GM19025 (cell line): ENCODE data around the gene IMMP2L.

ENCODE experiments used
- ATAC-seq: cut with Tn5 transposase; IDR thresholded peaks from one replicate; pipeline ENCODE4 v1.9.1; 2021; ENCODE audit warnings: mild to moderate bottlenecking, low read depth, moderate library complexity; ENCODE audit not compliant: unreplicated experiment

IMMP2L gene

DNA sequence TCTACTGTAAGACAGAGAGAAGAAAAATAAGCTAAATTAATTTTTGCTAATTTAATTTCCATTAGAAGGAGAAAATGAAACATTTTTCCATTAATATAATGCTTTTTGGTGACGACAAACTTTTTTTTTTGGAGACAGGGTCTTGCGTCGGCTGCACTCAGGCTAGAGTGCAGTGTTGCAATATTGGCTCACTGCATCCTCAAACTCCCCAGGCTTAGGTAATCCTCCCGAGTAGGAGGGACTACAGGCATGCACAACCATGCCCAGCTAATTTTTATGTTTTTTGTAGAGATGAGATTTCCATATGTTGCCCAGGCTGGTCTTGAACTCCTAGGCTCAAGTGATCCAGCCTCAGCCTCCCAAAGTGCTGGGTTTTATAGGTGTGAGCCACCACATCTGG lies 701.1 kb downstream of the IMMP2L start:
- no peak for ATAC-seq

GRCh38 chr7:110857106-110857505 lies 705.2 kb downstream of the IMMP2L start:
- ATAC-seq, result no peak

DNA sequence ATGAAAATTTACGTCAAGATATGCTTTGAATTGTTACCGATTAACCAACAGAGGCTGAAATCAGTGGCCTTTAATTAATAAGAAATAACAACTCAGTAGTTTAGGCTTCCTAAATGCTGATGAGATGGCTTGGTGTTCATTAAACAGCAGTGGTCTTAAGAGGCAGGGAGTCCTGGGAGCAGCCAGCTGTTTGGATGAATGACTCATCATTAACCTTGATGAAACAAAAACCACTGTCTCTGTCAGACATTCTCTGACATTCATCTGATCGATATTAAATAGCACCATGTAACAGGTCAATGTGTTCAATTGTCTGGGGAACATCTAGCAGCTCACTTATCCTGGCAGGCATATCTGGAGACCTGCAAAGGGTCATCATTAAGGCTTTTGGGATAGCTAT lies 705.6 kb downstream of the IMMP2L start:
- ATAC-seq, result no peak

DNA sequence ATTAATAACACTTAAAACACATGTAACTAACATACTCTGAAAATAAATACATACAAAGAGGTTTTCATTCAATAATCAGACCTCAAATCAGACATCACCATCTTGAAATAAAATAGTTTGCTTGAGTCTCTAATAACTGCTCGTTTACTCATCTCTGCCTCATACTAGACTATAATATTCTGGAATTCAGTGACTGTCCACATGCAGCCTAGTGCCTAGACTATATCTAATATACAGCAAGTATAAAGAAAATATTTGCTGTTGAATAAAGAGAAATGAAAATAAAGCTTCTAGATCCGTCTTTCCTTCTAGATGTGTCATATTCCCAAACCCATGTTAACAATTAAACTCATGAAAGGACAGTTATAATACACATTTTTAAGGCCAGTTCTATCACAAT lies 707.6 kb downstream of the IMMP2L start:
- ATAC-seq, result no peak

- ATAC-seq, result no peak
Observed at GRCh38 chr7:110854166-110854565, 708.1 kb downstream of the IMMP2L start.

GRCh38 chr7:110853263-110853662 lies 709.0 kb downstream of the IMMP2L start:
- ATAC-seq, result no peak

GRCh38 chr7:110852156-110852940 lies 709.9 kb downstream of the IMMP2L start:
- ATAC-seq, result no peak

DNA sequence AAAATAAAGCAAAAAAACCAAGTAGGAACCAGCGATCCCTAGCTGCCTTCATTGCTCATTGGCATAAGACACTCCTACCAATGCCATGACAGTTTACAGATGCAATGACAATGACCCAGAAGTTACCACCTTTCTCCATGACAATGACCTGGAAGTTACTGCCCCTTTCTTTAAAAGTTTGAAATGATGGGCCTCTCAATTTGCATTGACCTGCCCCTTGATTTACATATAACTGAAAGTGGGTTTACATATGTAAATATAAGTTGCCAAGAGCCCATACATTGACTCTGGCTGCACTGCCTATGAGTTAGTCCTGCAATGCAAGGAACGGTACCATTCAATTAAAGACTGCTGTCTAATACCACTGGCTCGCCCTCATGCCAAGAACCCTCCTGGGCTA lies 712.1 kb downstream of the IMMP2L start:
- no peak for ATAC-seq

DNA sequence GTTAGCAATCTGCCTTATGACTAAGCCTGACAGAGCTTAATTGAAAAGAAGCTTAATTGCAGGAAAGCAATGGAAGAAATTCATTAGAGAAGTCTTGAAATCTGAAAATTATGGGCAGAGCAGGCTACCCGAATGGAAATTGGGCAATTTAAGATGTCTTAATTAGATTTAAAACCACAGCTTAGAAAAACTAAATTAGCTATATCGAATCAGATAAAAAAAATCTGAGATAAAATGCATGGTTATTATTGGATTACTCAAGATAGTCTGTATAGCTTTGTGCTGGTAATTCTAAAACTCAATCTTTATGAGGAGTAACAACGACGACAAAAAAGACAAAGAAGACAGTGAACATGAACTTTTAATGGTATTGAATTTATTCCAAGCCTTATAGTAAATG lies 719.5 kb downstream of the IMMP2L start:
- ATAC-seq, result no peak

DNA sequence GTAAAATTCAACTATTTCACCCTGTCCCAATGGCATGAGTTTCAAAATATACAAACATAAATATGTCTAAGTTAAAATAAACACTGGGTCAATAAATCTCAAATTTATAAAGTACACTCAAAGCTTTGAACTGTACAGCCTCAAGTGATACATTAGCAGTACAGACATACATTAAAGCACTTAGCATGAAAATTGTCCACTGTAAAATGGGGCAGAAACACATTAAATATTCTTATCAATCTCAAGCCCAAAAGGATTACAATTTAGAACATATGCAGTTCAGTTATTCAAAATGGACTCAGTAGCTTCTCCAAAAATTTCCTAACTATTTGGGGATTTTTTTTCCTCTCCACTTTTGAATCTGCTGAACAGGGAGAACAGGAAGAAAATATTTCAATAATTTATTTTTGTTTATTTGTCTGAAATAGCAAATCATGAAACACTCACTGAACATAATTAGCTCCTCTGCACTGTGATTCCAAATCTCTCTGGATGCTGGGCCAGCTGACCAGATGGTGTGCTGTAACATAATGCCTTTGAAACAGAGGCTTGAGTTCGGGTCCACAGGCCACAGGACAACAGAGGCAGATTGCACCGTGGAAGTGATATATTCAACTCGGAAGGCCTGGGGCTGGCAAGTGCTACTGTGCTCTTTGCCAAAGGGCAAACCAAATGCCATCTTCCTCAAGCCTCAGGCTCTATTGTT lies 720.3 kb downstream of the IMMP2L start:
- ATAC-seq, result no peak

DNA sequence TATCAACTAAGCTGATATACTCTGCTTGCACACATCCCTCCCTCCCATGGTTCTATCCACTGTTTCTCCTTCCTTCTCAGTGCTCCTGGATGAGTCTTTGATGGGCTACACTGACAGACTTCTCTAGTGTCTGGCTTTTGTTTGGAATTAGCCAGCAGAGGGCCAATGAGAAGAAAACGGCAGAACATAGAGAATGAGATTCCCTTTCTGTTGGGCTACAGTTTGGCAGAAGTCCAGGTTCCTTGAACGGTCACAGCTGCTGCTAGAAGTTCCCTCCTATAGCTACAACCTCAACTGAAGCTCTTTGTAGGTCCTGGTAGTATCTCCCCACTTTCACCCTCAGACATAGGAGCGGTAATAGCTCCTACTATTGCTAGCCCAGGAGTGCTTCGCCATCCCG lies 722.4 kb downstream of the IMMP2L start:
- no peak for ATAC-seq

DNA sequence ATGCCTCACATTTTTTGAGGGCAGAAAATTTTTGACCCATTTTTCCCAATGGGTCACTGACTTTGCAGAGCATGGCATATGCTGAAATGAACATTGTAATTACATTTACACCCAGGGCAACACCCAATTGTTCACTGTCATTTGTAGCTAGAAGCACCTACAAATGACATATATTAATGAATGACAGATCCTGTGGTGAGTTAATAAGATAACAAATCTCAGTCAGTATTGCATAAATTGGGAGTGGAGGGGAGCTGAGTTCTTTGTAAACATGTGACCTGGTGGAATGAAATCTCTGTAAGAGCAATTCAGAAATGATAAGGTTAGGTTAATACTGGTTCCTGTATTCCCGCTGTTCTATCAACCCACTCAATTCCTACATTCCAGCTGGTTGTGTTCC lies 726.4 kb downstream of the IMMP2L start:
- no peak for ATAC-seq

GRCh38 chr7:110835218-110835617 lies 727.1 kb downstream of the IMMP2L start:
- no peak for ATAC-seq

DNA sequence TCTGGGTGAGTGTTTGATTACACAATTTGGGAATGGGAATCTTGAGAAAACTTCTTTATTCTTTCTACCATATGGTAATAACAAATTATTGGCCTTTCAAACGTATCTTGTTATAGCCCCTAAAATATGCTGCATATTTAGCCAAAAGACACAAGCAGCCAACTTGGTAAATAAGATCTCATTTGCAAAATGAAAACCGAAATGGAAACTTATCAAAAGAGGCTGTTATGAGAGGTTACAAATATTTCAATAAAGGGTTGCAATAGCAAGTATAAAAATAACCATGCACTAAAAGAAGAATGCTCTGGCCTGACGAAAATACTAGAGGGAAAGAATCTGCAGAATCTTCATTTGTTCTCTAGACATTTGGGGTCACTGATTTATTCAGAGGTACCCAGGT lies 730.9 kb downstream of the IMMP2L start:
- ATAC-seq, result peak; percentile 58

GRCh38 chr7:110830778-110831177 lies 731.5 kb downstream of the IMMP2L start:
- ATAC-seq, result no peak

GRCh38 chr7:110827936-110828335 lies 734.4 kb downstream of the IMMP2L start:
- no peak for ATAC-seq

- no peak for ATAC-seq
Observed at GRCh38 chr7:110827287-110827855, 734.9 kb downstream of the IMMP2L start.

DNA sequence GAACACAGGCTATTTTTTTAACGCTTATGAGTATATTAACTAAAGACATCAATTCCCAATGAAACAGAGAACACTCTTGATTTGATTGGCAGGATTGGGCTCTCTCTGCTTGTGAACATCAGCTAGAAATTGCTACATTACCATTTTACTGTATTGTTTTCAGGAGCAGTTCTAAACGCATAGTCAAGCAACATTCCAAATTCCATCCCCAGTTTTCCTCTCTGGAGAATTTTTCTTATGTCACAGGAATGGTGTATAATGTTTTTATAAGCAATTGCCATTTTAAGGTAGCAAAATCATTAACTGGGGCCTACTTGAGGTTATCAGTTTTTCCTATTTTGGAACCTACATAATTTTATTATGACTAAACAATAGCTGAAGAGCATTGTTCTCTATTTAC lies 748.3 kb downstream of the IMMP2L start:
- no peak for ATAC-seq

DNA sequence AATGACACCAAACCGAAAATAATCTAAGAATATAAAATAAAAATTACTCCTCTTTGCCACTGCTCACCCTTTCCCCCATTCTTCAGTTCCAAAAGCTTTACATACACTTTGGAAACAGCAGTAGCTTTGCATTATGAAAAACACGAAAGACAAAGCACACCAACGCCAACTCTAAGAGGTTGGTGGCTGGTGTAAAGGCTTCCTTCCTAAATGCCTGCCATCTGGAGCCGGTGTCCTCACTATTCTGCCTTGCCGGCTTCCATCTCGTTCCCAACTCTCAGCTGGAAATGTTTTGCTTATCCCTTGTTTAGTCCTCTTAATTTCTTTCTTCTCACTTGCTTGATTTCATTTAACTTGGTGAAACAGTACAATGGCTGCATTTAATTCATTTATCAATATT lies 752.5 kb downstream of the IMMP2L start:
- ATAC-seq, result no peak

DNA sequence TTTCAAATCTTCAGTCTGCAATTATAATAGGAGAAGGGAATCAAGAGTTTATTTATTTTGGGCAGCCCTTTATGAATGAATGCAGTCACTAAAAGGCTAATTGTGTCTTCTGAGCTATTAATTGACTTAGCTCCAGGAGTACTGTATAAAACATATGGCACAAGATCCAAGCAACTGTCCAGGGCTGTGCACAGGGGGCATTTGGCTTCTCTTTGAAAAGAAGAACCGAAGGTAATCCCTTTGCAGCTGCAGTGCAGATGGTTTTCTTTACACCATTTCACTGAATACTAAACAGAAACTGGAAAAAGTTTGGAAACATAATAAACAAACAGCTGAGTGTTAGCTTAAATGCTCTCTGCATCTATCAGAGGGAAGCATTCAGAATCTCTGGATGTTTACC lies 753.9 kb downstream of the IMMP2L start:
- ATAC-seq, result no peak

DNA sequence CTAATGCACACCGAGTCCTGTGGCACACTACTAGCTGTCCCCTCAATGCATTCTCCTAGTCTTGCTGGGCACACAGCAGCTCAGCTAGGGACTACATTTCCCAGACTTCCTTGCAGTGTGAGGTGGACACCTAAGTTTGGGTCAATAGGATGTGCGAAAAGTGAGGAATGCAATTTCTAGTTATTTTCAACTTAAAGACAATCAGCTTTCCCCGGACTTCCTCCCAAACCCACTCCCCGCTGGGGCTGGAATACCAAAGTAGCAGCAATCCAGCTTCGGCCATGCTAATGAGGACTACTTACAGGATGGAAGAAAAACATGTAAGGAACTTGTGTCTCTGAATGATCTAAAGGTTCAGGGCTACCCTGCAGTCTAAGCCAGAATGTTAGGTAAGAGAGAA lies 757.8 kb downstream of the IMMP2L start:
- ATAC-seq, result no peak

- ATAC-seq, result no peak
Observed at GRCh38 chr7:110803602-110804143, 758.6 kb downstream of the IMMP2L start.
